ENCODE results near the gene NBEAL2. TPM values are rescaled to one million over a fixed set of nuclear protein-coding genes. Genes with fewer than 3 reads are reported as not detected.

NBEAL2 gene
- total and polyA plus RNA-seq, 2 of the 4 experiments (the other 2 are of a cell fraction) = 2.2 to 12.5 TPM

DNA sequence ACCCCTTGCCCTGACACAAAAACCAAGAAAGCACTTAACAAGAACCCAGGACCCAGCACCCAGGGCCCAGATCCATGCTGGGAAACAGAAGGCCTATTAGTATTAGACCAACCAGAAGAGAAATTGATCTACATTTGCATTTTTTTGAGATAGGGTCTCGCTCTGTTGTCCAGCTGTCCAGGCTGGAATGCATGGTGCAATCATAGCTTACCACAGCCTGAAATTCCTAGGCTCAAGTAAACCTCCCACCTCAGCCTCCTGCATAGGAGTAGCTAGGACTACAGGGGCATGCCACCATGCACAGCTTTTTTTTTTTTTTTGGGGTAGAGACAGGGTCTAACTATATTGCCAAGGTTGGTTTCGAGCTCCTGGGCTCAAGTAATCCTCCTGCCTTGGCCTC is 29.3 kb upstream of the NBEAL2 start:
- H3K18ac ChIP-seq (ENCODE audit: low read depth, low read length) = no peak overlapping the region
- H3K9ac ChIP-seq (ENCODE audit: low read depth, low read length) = no peak overlapping the region
- in situ Hi-C loops (cut with MboI; ENCODE audit: low sequenced_read_pairs) (no loop called here), dilution Hi-C loops (cut with HindIII; ENCODE audit: low sequenced_read_pairs, unreplicated experiment) (no loop called here), intact Hi-C loops (cut with micrococcal nuclease) (no loop called here)
- peaks cover 54% of the 10 kb centered on the region for H3K9me1 ChIP-seq (ENCODE audit: insufficient read depth, low read length)
- no peak overlapping the region for H3K4me2 ChIP-seq (ENCODE audit: low read depth, low read length)
- H3K79me1 ChIP-seq (ENCODE audit: low read depth in 1 of 2, low read length in 2 of 2) = peaks cover 60 to 92% of the 10 kb centered on the region in 2 experiments
- H3K4ac ChIP-seq (ENCODE audit: low read depth, low read length) = no peak overlapping the region
- BruUV-seq (replicated peaks) = no TSS peak
- ChIA-PET CTCF (interaction anchor here (1.1 kb wide), 1 partner anchor 90 kb away, joined by 3 read pairs; no protein-coding TSS in a partner anchor), POLR2A (ENCODE audit: unreplicated experiment) (no interaction called here)
- no peak overlapping the region for H3K14ac ChIP-seq (replicated peaks; ENCODE audit: low read depth, low read length)
- H2AK9ac ChIP-seq (replicated peaks; ENCODE audit: low read depth, low read length, poor library complexity) = no peak overlapping the region
- no peak overlapping the region for H3K27ac ChIP-seq (ENCODE audit: insufficient read depth, low read length)
- WGBS, 2 experiments (ENCODE audit: extremely low coverage in 2 of 2, insufficient read length in 1 of 2) = no CpG with 5 or more reads among the region's 2 CpGs
- ATAC-seq (ENCODE audit: low read depth) (no peak), DNase-seq (no peak)
- no peak overlapping the region for H3K56ac ChIP-seq (ENCODE audit: extremely low read depth, insufficient read depth, low read length)
- H3K9me3 ChIP-seq (ENCODE audit: control insufficient read depth, insufficient read depth, low read length) = no peaks in the 10 kb centered on the region
- H4K20me1 ChIP-seq (ENCODE audit: insufficient read depth, low read length) = peaks cover 92% of the 10 kb centered on the region
- H3K36me3 ChIP-seq (ENCODE audit: control insufficient read depth, insufficient read depth, low read length) = peaks cover 14% of the 10 kb centered on the region; the same call in 1 of the 2 replicates
- H2AK5ac ChIP-seq (ENCODE audit: low read depth, low read length) = no peak overlapping the region
- H2BK120ac ChIP-seq (ENCODE audit: low read depth, low read length) = no peak overlapping the region
- no peak overlapping the region for H2AFZ ChIP-seq (replicated peaks; ENCODE audit: low read length, poor library complexity)
- H4K91ac ChIP-seq (ENCODE audit: insufficient read depth, low read depth, low read length) = no peak overlapping the region
- TF ChIP-seq, protein P1, sequence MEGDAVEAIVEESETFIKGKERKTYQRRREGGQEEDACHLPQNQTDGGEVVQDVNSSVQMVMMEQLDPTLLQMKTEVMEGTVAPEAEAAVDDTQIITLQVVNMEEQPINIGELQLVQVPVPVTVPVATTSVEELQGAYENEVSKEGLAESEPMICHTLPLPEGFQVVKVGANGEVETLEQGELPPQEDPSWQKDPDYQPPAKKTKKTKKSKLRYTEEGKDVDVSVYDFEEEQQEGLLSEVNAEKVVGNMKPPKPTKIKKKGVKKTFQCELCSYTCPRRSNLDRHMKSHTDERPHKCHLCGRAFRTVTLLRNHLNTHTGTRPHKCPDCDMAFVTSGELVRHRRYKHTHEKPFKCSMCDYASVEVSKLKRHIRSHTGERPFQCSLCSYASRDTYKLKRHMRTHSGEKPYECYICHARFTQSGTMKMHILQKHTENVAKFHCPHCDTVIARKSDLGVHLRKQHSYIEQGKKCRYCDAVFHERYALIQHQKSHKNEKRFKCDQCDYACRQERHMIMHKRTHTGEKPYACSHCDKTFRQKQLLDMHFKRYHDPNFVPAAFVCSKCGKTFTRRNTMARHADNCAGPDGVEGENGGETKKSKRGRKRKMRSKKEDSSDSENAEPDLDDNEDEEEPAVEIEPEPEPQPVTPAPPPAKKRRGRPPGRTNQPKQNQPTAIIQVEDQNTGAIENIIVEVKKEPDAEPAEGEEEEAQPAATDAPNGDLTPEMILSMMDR (conservative IDR thresholded peaks at IDR 0.05; ENCODE audit: low read depth, low read length) = no peak
- TF ChIP-seq SMC3 (IDR thresholded peaks at IDR 0.05; ENCODE audit: low read depth, low read length) (no peak), RAD21 (IDR thresholded peaks at IDR 0.05; ENCODE audit: low read length) (no peak), MAZ (IDR thresholded peaks at IDR 0.05; ENCODE audit: borderline replicate concordance, low read depth, low read length) (no peak), FOS (IDR thresholded peaks at IDR 0.05; ENCODE audit: low read depth, low read length) (no peak), POLR2A (IDR thresholded peaks at IDR 0.05; ENCODE audit: low read depth, low read length) (no peak), CHD1 (IDR thresholded peaks at IDR 0.05; ENCODE audit: low read depth, low read length) (no peak), USF2 (IDR thresholded peaks at IDR 0.05; ENCODE audit: low read depth, low read length) (no peak), CEBPB (IDR thresholded peaks at IDR 0.05; ENCODE audit: low read depth, low read length) (no peak), ELK1 (IDR thresholded peaks at IDR 0.05; ENCODE audit: borderline replicate concordance, low read depth, low read length) (no peak), RCOR1 (IDR thresholded peaks at IDR 0.05; ENCODE audit: insufficient replicate concordance, low read length) (no peak), BHLHE40 (IDR thresholded peaks at IDR 0.05; ENCODE audit: low read depth, low read length) (no peak), NFE2L2 (IDR thresholded peaks at IDR 0.05; ENCODE audit: low read depth, low read length) (no peak), RFX5 (IDR thresholded peaks at IDR 0.05; ENCODE audit: low read depth, low read length) (no peak), MAFK (IDR thresholded peaks at IDR 0.05; ENCODE audit: low read depth, low read length) (no peak), MXI1 (IDR thresholded peaks at IDR 0.05; ENCODE audit: borderline replicate concordance, low read depth, low read length) (no peak)
- H4K8ac ChIP-seq (ENCODE audit: low read depth in 2 of 2, low read length in 2 of 2) = no peak overlapping the region
- peaks cover 16% of the 10 kb centered on the region for H3K4me1 ChIP-seq (ENCODE audit: control insufficient read depth, insufficient read depth, low read length)
- no peak overlapping the region for H2BK20ac ChIP-seq (ENCODE audit: low read depth, low read length)
- H3K23ac ChIP-seq (ENCODE audit: low read depth, low read length) = no peak overlapping the region
- no peak overlapping the region for H2BK5ac ChIP-seq (ENCODE audit: low read depth, low read length, poor library complexity, severe bottlenecking)
- H2BK15ac ChIP-seq (ENCODE audit: low read depth, low read length) = no peak overlapping the region
- no peak overlapping the region for H3K4me3 ChIP-seq (ENCODE audit: insufficient read depth, low read depth, low read length)
- no peaks in the 10 kb centered on the region for H3K27me3 ChIP-seq (ENCODE audit: control insufficient read depth, insufficient read depth, low read length)
- H4K5ac ChIP-seq (ENCODE audit: low read depth, low read length) = no peak overlapping the region
